Stimulated activated naive B cell treated with anti-CD40 and anti-IgM and Interleukin-4, amounts not matched to agents 10 μg/mL and 1 μg/mL and 100 μg/mL, for 72 hours (primary cell): Measurements from ENCODE around the gene KNSTRN.
A peak's percentile ranks its signal among the peaks of the same experiment; 100 is the strongest.

Source experiments
- ATAC-seq, 2 donors: fragments of 150-1000 bp; cut with Tn5 transposase; replicated peaks; 2 replicates each; pipeline ENCODE4 v1.10.0; 2021; ENCODE audit warnings: moderate library complexity in 1 of 2
- DNase-seq: peaks from one replicate; pipeline ENCODE4 v3.0.0; 2021
- H3K27ac Mint-ChIP-seq: one replicate; pipeline ENCODE4 v1.8.0; 2022; ENCODE audit warnings: mild to moderate bottlenecking, mixed read lengths
- H3K27me3 Mint-ChIP-seq, 2 donors: one replicate each; pipeline ENCODE4 v1.8.0; 2022; ENCODE audit warnings: mixed read lengths in 2 of 2
- H3K36me3 Mint-ChIP-seq, 2 donors: one replicate each; pipeline ENCODE4 v1.8.0; 2022; ENCODE audit warnings: mixed read lengths in 2 of 2, mild to moderate bottlenecking in 1 of 2
- H3K4me1 Mint-ChIP-seq, 2 donors: one replicate each; pipeline ENCODE4 v1.8.0; 2022; ENCODE audit warnings: mixed read lengths in 2 of 2, mild to moderate bottlenecking in 1 of 2
- H3K4me3 Mint-ChIP-seq, 2 donors: one replicate each; pipeline ENCODE4 v1.8.0; 2022; ENCODE audit warnings: mild to moderate bottlenecking in 2 of 2, mixed read lengths in 2 of 2, moderate library complexity in 1 of 2
- H3K9me3 Mint-ChIP-seq, 2 donors: one replicate each; pipeline ENCODE4 v1.8.0; 2022; ENCODE audit warnings: mixed read lengths in 2 of 2, mild to moderate bottlenecking in 1 of 2

KNSTRN gene

GRCh38 chr15:40354408-40355171 lies 27.9 kb upstream of the KNSTRN start:
- H3K4me1 Mint-ChIP-seq, result peaks cover 8 to 9% of the 10 kb centered on the region in 2 donors

GRCh38 chr15:40355976-40356585 lies 26.4 kb upstream of the KNSTRN start:
- Mint-ChIP-seq H3K4me3 (no peak overlapping the region), H3K27me3 (peaks cover 0 to 5% of the 10 kb centered on the region in 2 donors), H3K36me3 (no peaks in the 10 kb centered on the region), H3K4me1 (peaks cover 8 to 9% of the 10 kb centered on the region in 2 donors), H3K9me3 (no peaks in the 10 kb centered on the region), H3K27ac (no peak overlapping the region)
- DNase-seq, result no peak
- no peak for ATAC-seq

More at GRCh38 chr15:40354408-40355171, 27.9 kb upstream of the KNSTRN start:
- no peak overlapping the region for H3K4me3 Mint-ChIP-seq
- ATAC-seq, result no peak
- H3K27ac Mint-ChIP-seq, result no peak overlapping the region
- H3K36me3 Mint-ChIP-seq, result no peaks in the 10 kb centered on the region
- DNase-seq, result no peak
- H3K9me3 Mint-ChIP-seq, result no peaks in the 10 kb centered on the region
- peaks cover 0 to 5% of the 10 kb centered on the region in 2 donors for H3K27me3 Mint-ChIP-seq

- Mint-ChIP-seq H3K36me3 (no peaks in the 10 kb centered on the region), H3K9me3 (no peaks in the 10 kb centered on the region), H3K27ac (no peak overlapping the region), H3K4me3 (peak overlapping the region in 1 of 2 donors; percentile 87), H3K4me1 (peaks cover 9 to 10% of the 10 kb centered on the region in 2 donors), H3K27me3 (peaks cover 0 to 5% of the 10 kb centered on the region in 2 donors)
- DNase-seq, result no peak
- no peak for ATAC-seq
Observed at GRCh38 chr15:40357246-40357645, 25.3 kb upstream of the KNSTRN start.

- peaks cover 9 to 10% of the 10 kb centered on the region in 2 donors for H3K4me1 Mint-ChIP-seq
- H3K36me3 Mint-ChIP-seq, result peaks cover 0 to 4% of the 10 kb centered on the region in 2 donors
- H3K27me3 Mint-ChIP-seq, result peaks cover 0 to 5% of the 10 kb centered on the region in 2 donors
- peak within 1 kb of the TSS; percentile 65 for H3K27ac Mint-ChIP-seq
- H3K4me3 Mint-ChIP-seq, result peak within 1 kb of the TSS; percentile 86 to 87
- DNase-seq (peak; percentile 85), ATAC-seq (peak; percentile 93)
- H3K9me3 Mint-ChIP-seq, result no peaks in the 10 kb centered on the region
Observed at GRCh38 chr15:40357723-40358470, 24.6 kb upstream of the KNSTRN start, which contains the start of gene DISP2. TSS of gene DISP2 (plus strand) at chr15:40358219. CDS start at chr15:40358322, 103 bp downstream.

- Mint-ChIP-seq H3K27me3 (peaks cover 0 to 5% of the 10 kb centered on the region in 2 donors), H3K9me3 (no peaks in the 10 kb centered on the region), H3K27ac (peak overlapping the region; percentile 65), H3K4me1 (peaks cover 10 to 12% of the 10 kb centered on the region in 2 donors), H3K36me3 (peaks cover 0 to 4% of the 10 kb centered on the region in 2 donors), H3K4me3 (peak overlapping the region; percentile 86 to 87)
- ATAC-seq, result peak; percentile 33 to 40
- no peak for DNase-seq
Observed at GRCh38 chr15:40358471-40359353, 23.8 kb upstream of the KNSTRN start.

GRCh38 chr15:40360015-40360414 lies 22.5 kb upstream of the KNSTRN start:
- DNase-seq (no peak), ATAC-seq (no peak)
- H3K36me3 Mint-ChIP-seq, result peaks cover 0 to 4% of the 10 kb centered on the region in 2 donors
- no peak overlapping the region for H3K4me3 Mint-ChIP-seq
- peaks cover 9 to 22% of the 10 kb centered on the region in 2 donors for H3K4me1 Mint-ChIP-seq
- H3K27ac Mint-ChIP-seq, result no peak overlapping the region
- no peaks in the 10 kb centered on the region for H3K27me3 Mint-ChIP-seq
- no peaks in the 10 kb centered on the region for H3K9me3 Mint-ChIP-seq

- ATAC-seq (no peak), DNase-seq (no peak)
- H3K9me3 Mint-ChIP-seq, result no peaks in the 10 kb centered on the region
- no peaks in the 10 kb centered on the region for H3K27me3 Mint-ChIP-seq
- H3K4me3 Mint-ChIP-seq, result no peak overlapping the region
- H3K27ac Mint-ChIP-seq, result no peak overlapping the region
- peaks cover 1 to 4% of the 10 kb centered on the region in 2 donors for H3K36me3 Mint-ChIP-seq
- H3K4me1 Mint-ChIP-seq, result peaks cover 13 to 23% of the 10 kb centered on the region in 2 donors
Observed at GRCh38 chr15:40361640-40362039, 20.9 kb upstream of the KNSTRN start.

- no peak for DNase-seq
- Mint-ChIP-seq H3K36me3 (peaks cover 1 to 4% of the 10 kb centered on the region in 2 donors), H3K27me3 (no peaks in the 10 kb centered on the region), H3K9me3 (no peaks in the 10 kb centered on the region), H3K4me1 (peaks cover 19 to 33% of the 10 kb centered on the region in 2 donors), H3K27ac (no peak overlapping the region), H3K4me3 (no peak overlapping the region)
- no peak for ATAC-seq
Observed at GRCh38 chr15:40363611-40364010, 18.9 kb upstream of the KNSTRN start.

GRCh38 chr15:40364251-40364650 lies 18.3 kb upstream of the KNSTRN start:
- H3K36me3 Mint-ChIP-seq, result peaks cover 1 to 4% of the 10 kb centered on the region in 2 donors
- H3K9me3 Mint-ChIP-seq, result no peaks in the 10 kb centered on the region
- H3K27ac Mint-ChIP-seq, result no peak overlapping the region
- H3K4me1 Mint-ChIP-seq, result peaks cover 17 to 32% of the 10 kb centered on the region in 2 donors
- no peak overlapping the region for H3K4me3 Mint-ChIP-seq
- ATAC-seq (no peak), DNase-seq (no peak)
- no peaks in the 10 kb centered on the region for H3K27me3 Mint-ChIP-seq

GRCh38 chr15:40365016-40365415 lies 17.5 kb upstream of the KNSTRN start:
- H3K27ac Mint-ChIP-seq, result no peak overlapping the region
- peaks cover 1 to 4% of the 10 kb centered on the region in 2 donors for H3K36me3 Mint-ChIP-seq
- DNase-seq (no peak), ATAC-seq (no peak)
- no peaks in the 10 kb centered on the region for H3K27me3 Mint-ChIP-seq
- peaks cover 17 to 35% of the 10 kb centered on the region in 2 donors for H3K4me1 Mint-ChIP-seq
- H3K9me3 Mint-ChIP-seq, result no peaks in the 10 kb centered on the region
- H3K4me3 Mint-ChIP-seq, result no peak overlapping the region

- no peak for DNase-seq
- no peaks in the 10 kb centered on the region for H3K27me3 Mint-ChIP-seq
- peaks cover 1 to 4% of the 10 kb centered on the region in 2 donors for H3K36me3 Mint-ChIP-seq
- H3K27ac Mint-ChIP-seq, result no peak overlapping the region
- no peaks in the 10 kb centered on the region for H3K9me3 Mint-ChIP-seq
- H3K4me3 Mint-ChIP-seq, result no peak overlapping the region
- H3K4me1 Mint-ChIP-seq, result peaks cover 17 to 35% of the 10 kb centered on the region in 2 donors
- ATAC-seq, result no peak
Observed at GRCh38 chr15:40365624-40366456, 16.7 kb upstream of the KNSTRN start.

GRCh38 chr15:40366457-40367370 lies 15.8 kb upstream of the KNSTRN start:
- Mint-ChIP-seq H3K4me3 (peak overlapping the region in 1 of 2 donors; percentile 82), H3K27ac (no peak overlapping the region), H3K9me3 (no peaks in the 10 kb centered on the region), H3K36me3 (peaks cover 1 to 4% of the 10 kb centered on the region in 2 donors), H3K27me3 (no peaks in the 10 kb centered on the region), H3K4me1 (peaks cover 15 to 35% of the 10 kb centered on the region in 2 donors)
- DNase-seq (no peak), ATAC-seq (no peak)
